DOHH2 (cell line): ENCODE measurements around the gene AMBRA1.
A peak's percentile ranks its signal among the peaks of the same experiment; 100 is the strongest.

Experiments
- CTCF ChIP-seq: fragments of 200-600 bp; sonication (generic); IDR thresholded peaks from one replicate; pipeline ENCODE4 v1.5.1; 2014; ENCODE audit warnings: antibody characterized with exemption, mild to moderate bottlenecking, low read depth, low read length; ENCODE audit not compliant: poor library complexity, severe bottlenecking
- EZH2phosphoT487 ChIP-seq: fragments of 200-600 bp; sonication (generic); IDR thresholded peaks from 2 replicates; pipeline ENCODE4 v1.6.1; 2017; ENCODE audit warnings: borderline replicate concordance, mild to moderate bottlenecking, antibody characterized with exemption, low read length, moderate library complexity, mixed read lengths

GRCh38 chr11:46381048-46381818, 212.6 kb downstream of the AMBRA1 start, which contains the start of gene MDK:
- TF ChIP-seq CTCF (no peak), EZH2phosphoT487 (peak; percentile 96; the same call in 1 of the 2 replicates)
